Testis (tissue), 3 donors: Measurements from ENCODE around the gene AGBL4. TPM values are rescaled to one million over a fixed set of nuclear protein-coding genes. Genes with fewer than 3 reads are reported as not detected.

ENCODE experiments used
- DNase-seq: peaks from one replicate; pipeline ENCODE4 v3.0.0-alpha.2; 2019
- H3K27ac ChIP-seq, 2 donors: fragments of 200-600 bp; sonication (generic); one replicate each; pipeline ENCODE4 v1.5.1; 2019
- H3K27me3 ChIP-seq: fragments of 200-600 bp; sonication (generic); one replicate; pipeline ENCODE4 v1.5.1; 2019
- H3K36me3 ChIP-seq: fragments of 200-600 bp; sonication (generic); one replicate; pipeline ENCODE4 v1.5.1; 2017; ENCODE audit warnings: low read depth; ENCODE audit errors: missing control alignments
- H3K4me1 ChIP-seq: fragments of 200-600 bp; sonication (generic); one replicate; pipeline ENCODE4 v1.5.1; 2019
- H3K4me3 ChIP-seq, 2 donors: fragments of 200-600 bp; sonication (generic); one replicate each; pipeline ENCODE4 v1.5.1; 2017 to 2019
- H3K9me3 ChIP-seq: fragments of 200-600 bp; sonication (generic); one replicate; pipeline ENCODE4 v1.5.1; 2017
- CTCF ChIP-seq, 3 experiments: fragments of 450-650 bp in 2 of 3; fragments of 200-600 bp in 1 of 3; sonication (generic) in 1 of 3; IDR thresholded peaks; one replicate each; pipeline ENCODE4 v1.5.1; 2016 to 2019; ENCODE audit warnings: antibody characterized with exemption in 3 of 3, mild to moderate bottlenecking in 2 of 3, moderate library complexity in 1 of 3
- POLR2A ChIP-seq: fragments of 450-650 bp; IDR thresholded peaks from one replicate; pipeline ENCODE4 v1.6.1; 2017; ENCODE audit warnings: antibody characterized with exemption, mild to moderate bottlenecking, moderate library complexity
- WGBS, 2 donors: methylation state at CpG; one replicate each; pipeline ENCODE4 v1.1.5; 2018; 5-methylcytosine and 5-hydroxymethylcytosine counted together
- intact Hi-C: fragments of 100-400 bp; cut with DNase I; formaldehyde crosslinking; loops from one replicate; pipeline ENCODE4 v1.15.1; 2023; ENCODE audit warnings: low total_unique reads
- polyA plus RNA-seq: library from polyadenylated mRNA; stranded (reverse); fragments of 350-450 nt; fragmentation: Illumina TruSeq; extraction: RNeasy Lipid Tissue Mini Kit (QIAGEN cat#74804); gene quantifications from one replicate; pipeline ENCODE4 v1.2.3, GENCODE V29; 2014; ENCODE audit warnings: low read depth, low replicate concordance; ENCODE audit not compliant: insufficient read depth
- total RNA-seq, 2 donors: library from RNA; depleted of rRNA; stranded (reverse); fragments of >200 nt; gene quantifications; one replicate each; pipeline ENCODE4 v1.2.3, GENCODE V29; 2016

Gene AGBL4
- total and polyA plus RNA-seq, 3 donors from 2014 or later, result 3.3 to 6.9 (median 5.8) TPM

GRCh38 chr1:48640836-48641492, 1382.8 kb downstream of the AGBL4 start:
- H3K27ac ChIP-seq, result no peak overlapping the region
- intact Hi-C loops, result no loop called here
- TF ChIP-seq CTCF (IDR thresholded peaks at IDR 0.05) (no peak), POLR2A (no peak)
- H3K36me3 ChIP-seq, result no peaks in the 10 kb centered on the region
- H3K27me3 ChIP-seq, result no peaks in the 10 kb centered on the region
- no peaks in the 10 kb centered on the region for H3K4me1 ChIP-seq
- no peak overlapping the region for H3K4me3 ChIP-seq
- H3K9me3 ChIP-seq, result no peaks in the 10 kb centered on the region
- WGBS, 2 donors, result 87 to 89% methylated on average over 5 of the region's 5 CpGs
- DNase-seq, result no peak

GRCh38 chr1:48629867-48630266, 1393.9 kb downstream of the AGBL4 start:
- no peaks in the 10 kb centered on the region for H3K27me3 ChIP-seq
- intact Hi-C loops, result no loop called here
- no peaks in the 10 kb centered on the region for H3K4me1 ChIP-seq
- H3K4me3 ChIP-seq, result no peak overlapping the region
- no peaks in the 10 kb centered on the region for H3K36me3 ChIP-seq
- no peak for TF ChIP-seq CTCF (IDR thresholded peaks at IDR 0.05)
- no peak for TF ChIP-seq POLR2A
- DNase-seq, result no peak
- 88 to 91% methylated on average over 3 of the region's 3 CpGs for WGBS, 2 donors
- H3K9me3 ChIP-seq, result no peaks in the 10 kb centered on the region
- no peak overlapping the region for H3K27ac ChIP-seq

- no peaks in the 10 kb centered on the region for H3K9me3 ChIP-seq
- no peak for DNase-seq
- H3K4me1 ChIP-seq, result no peaks in the 10 kb centered on the region
- no peaks in the 10 kb centered on the region for H3K27me3 ChIP-seq
- no peak overlapping the region for H3K4me3 ChIP-seq
- WGBS, 2 donors, result 22 to 28% methylated on average over 5 of the region's 5 CpGs
- H3K36me3 ChIP-seq, result no peaks in the 10 kb centered on the region
- H3K27ac ChIP-seq, result no peak overlapping the region
- intact Hi-C loops, result no loop called here
- TF ChIP-seq CTCF (IDR thresholded peaks at IDR 0.05) (no peak), POLR2A (no peak)
Measured at GRCh38 chr1:48627486-48627885, 1396.3 kb downstream of the AGBL4 start.

- H3K9me3 ChIP-seq, result no peaks in the 10 kb centered on the region
- H3K27ac ChIP-seq, result no peak overlapping the region
- peak; percentile 40 for DNase-seq
- 27 to 41% methylated on average over 9 of the region's 9 CpGs for WGBS, 2 donors
- TF ChIP-seq CTCF (IDR thresholded peaks at IDR 0.05) (no peak), POLR2A (no peak)
- H3K4me1 ChIP-seq, result no peaks in the 10 kb centered on the region
- no peak overlapping the region for H3K4me3 ChIP-seq
- intact Hi-C loops, result no loop called here
- H3K36me3 ChIP-seq, result no peaks in the 10 kb centered on the region
- H3K27me3 ChIP-seq, result no peaks in the 10 kb centered on the region
Measured at GRCh38 chr1:48619539-48619938, 1404.2 kb downstream of the AGBL4 start.

GRCh38 chr1:48617252-48617651, 1406.5 kb downstream of the AGBL4 start:
- no peaks in the 10 kb centered on the region for H3K9me3 ChIP-seq
- TF ChIP-seq POLR2A (no peak), CTCF (IDR thresholded peaks at IDR 0.05) (no peak)
- no peak overlapping the region for H3K27ac ChIP-seq
- no peaks in the 10 kb centered on the region for H3K36me3 ChIP-seq
- DNase-seq, result no peak
- intact Hi-C loops, result no loop called here
- H3K4me3 ChIP-seq, result no peak overlapping the region
- no peaks in the 10 kb centered on the region for H3K4me1 ChIP-seq
- no peaks in the 10 kb centered on the region for H3K27me3 ChIP-seq
- WGBS, 2 donors, result 64 to 82% methylated on average over 3 of the region's 3 CpGs
